Mesenchymal stem cell (in vitro differentiated cells and primary cell): Measurements from ENCODE around the gene RIMBP3C.
A peak's percentile ranks its signal among the peaks of the same experiment; 100 is the strongest.
"Not testable (repeated sequence)": the region's sequence is repeated elsewhere in the genome, so short reads cannot be mapped to it uniquely, and the experiment has no call there.

Experiments
- DNase-seq: peaks from one replicate; pipeline ENCODE4 v3.0.0-alpha.2; 2013
- H2AFZ ChIP-seq: one replicate; pipeline ENCODE4 v1.6.1; 2013; ENCODE audit warnings: low read depth, mild to moderate bottlenecking, control low read depth, inconsistent platforms, low read length, moderate library complexity
- H2AK5ac ChIP-seq: 2 replicates; pipeline ENCODE4 v1.6.1; 2013; ENCODE audit warnings: low read length, moderate library complexity, mild to moderate bottlenecking, inconsistent platforms; ENCODE audit not compliant: severe bottlenecking
- H2BK120ac ChIP-seq: one replicate; pipeline ENCODE4 v1.6.1; 2013; ENCODE audit warnings: low read depth, mild to moderate bottlenecking, inconsistent platforms, low read length, moderate library complexity
- H2BK12ac ChIP-seq, 2 experiments: one replicate each; pipeline ENCODE4 v1.6.1; 2013; ENCODE audit warnings: inconsistent platforms in 2 of 2, low read length in 2 of 2, mild to moderate bottlenecking in 2 of 2, moderate library complexity in 2 of 2, control low read depth in 1 of 2
- H2BK15ac ChIP-seq: one replicate; pipeline ENCODE4 v1.6.1; 2013; ENCODE audit warnings: mild to moderate bottlenecking, low read depth, inconsistent platforms; ENCODE audit not compliant: poor library complexity, severe bottlenecking
- H2BK5ac ChIP-seq: 2 replicates; pipeline ENCODE4 v1.6.1; 2013; ENCODE audit warnings: low read depth, mild to moderate bottlenecking, low read length, control low read depth, inconsistent platforms; ENCODE audit not compliant: poor library complexity, severe bottlenecking
- H3K14ac ChIP-seq, 2 experiments: one replicate each; pipeline ENCODE4 v1.6.1; 2013; ENCODE audit warnings: inconsistent platforms in 2 of 2, low read length in 2 of 2, control low read depth in 1 of 2, mild to moderate bottlenecking in 1 of 2, moderate library complexity in 1 of 2
- H3K18ac ChIP-seq, 2 experiments: one replicate each; pipeline ENCODE4 v1.6.1; 2013; ENCODE audit warnings: inconsistent platforms in 2 of 2, low read length in 2 of 2, control low read depth in 1 of 2, low read depth in 1 of 2, mild to moderate bottlenecking in 1 of 2
- H3K23ac ChIP-seq, 2 experiments: one replicate each; pipeline ENCODE4 v1.6.1; 2013; ENCODE audit warnings: inconsistent platforms in 2 of 2, low read length in 2 of 2, mild to moderate bottlenecking in 2 of 2, moderate library complexity in 2 of 2, control low read depth in 1 of 2
- H3K27ac ChIP-seq: 2 replicates; pipeline ENCODE4 v1.5.1; 2013; ENCODE audit warnings: mild to moderate bottlenecking, moderate library complexity, low read length, control low read depth, inconsistent platforms; ENCODE audit not compliant: poor library complexity, severe bottlenecking
- H3K27me3 ChIP-seq, 2 experiments: 2 replicates each; pipeline versions ENCODE4 v1.6.1 to v1.7.0; 2013; ENCODE audit warnings: low read length in 2 of 2, mild to moderate bottlenecking in 2 of 2, moderate library complexity in 2 of 2, control low read depth in 1 of 2, inconsistent platforms in 1 of 2; ENCODE audit not compliant: control insufficient read depth in 1 of 2, insufficient read depth in 1 of 2
- H3K36me3 ChIP-seq, 2 experiments: 2 replicates each; pipeline versions ENCODE4 v1.6.1 to v1.7.0; 2013; ENCODE audit warnings: low read length in 2 of 2, control low read depth in 1 of 2, inconsistent platforms in 1 of 2, low read depth in 1 of 2, mild to moderate bottlenecking in 1 of 2; ENCODE audit not compliant: insufficient read depth in 2 of 2, control insufficient read depth in 1 of 2
- H3K4ac ChIP-seq, 2 experiments: one replicate each; pipeline ENCODE4 v1.6.1; 2013; ENCODE audit warnings: inconsistent platforms in 2 of 2, low read length in 2 of 2, mild to moderate bottlenecking in 2 of 2, moderate library complexity in 2 of 2, control low read depth in 1 of 2, low read depth in 1 of 2
- H3K4me1 ChIP-seq: 2 replicates; pipeline ENCODE4 v1.6.1; 2013; ENCODE audit warnings: low read depth, low read length, control low read depth; ENCODE audit not compliant: control insufficient read depth, insufficient read depth
- H3K4me2 ChIP-seq: 2 replicates; pipeline ENCODE4 v1.6.1; 2013; ENCODE audit warnings: low read length, mild to moderate bottlenecking, inconsistent platforms; ENCODE audit not compliant: poor library complexity, severe bottlenecking
- H3K4me3 ChIP-seq, 2 experiments: 2 replicates each; pipeline versions ENCODE4 v1.5.1 to v1.7.0; 2013; ENCODE audit warnings: low read length in 2 of 2, mild to moderate bottlenecking in 2 of 2, control low read depth in 1 of 2, low read depth in 1 of 2; ENCODE audit not compliant: insufficient read depth in 1 of 2
- H3K79me1 ChIP-seq: replicated peaks from 2 replicates; pipeline ENCODE4 v1.6.1; 2013; ENCODE audit warnings: mild to moderate bottlenecking, control low read depth, low read length, inconsistent platforms; ENCODE audit not compliant: poor library complexity, severe bottlenecking
- H3K9ac ChIP-seq: 2 replicates; pipeline ENCODE4 v1.7.0; 2013; ENCODE audit warnings: mild to moderate bottlenecking, low read length, moderate library complexity
- H3K9me3 ChIP-seq: 2 replicates; pipeline ENCODE4 v1.7.0; 2013; ENCODE audit warnings: mild to moderate bottlenecking, low read length; ENCODE audit not compliant: control insufficient read depth
- H4K8ac ChIP-seq: one replicate; pipeline ENCODE4 v1.6.1; 2013; ENCODE audit warnings: inconsistent platforms, mild to moderate bottlenecking, low read length, moderate library complexity
- H4K91ac ChIP-seq: one replicate; pipeline ENCODE4 v1.6.1; 2013; ENCODE audit warnings: mild to moderate bottlenecking, low read length, inconsistent platforms
- WGBS: methylation state at CpG from one replicate; pipeline ENCODE4 v1.1.7; 2013; ENCODE audit warnings: mixed read lengths; 5-methylcytosine and 5-hydroxymethylcytosine counted together

The RIMBP3C gene

GRCh38 chr22:21567456-21568346 is 16.4 kb upstream of the RIMBP3C start, which contains the start of gene UBE2L3:
UBE2L3 (plus strand) TSS chr22:21567714; CDS start chr22:21567745, 31 bp downstream.
- no peaks in the 10 kb centered on the region for H3K79me1 ChIP-seq
- peak within 1 kb of the TSS; percentile 95 for H4K8ac ChIP-seq
- H3K4ac ChIP-seq, result peak within 1 kb of the TSS; percentile 98
- peaks cover 12% of the 10 kb centered on the region for H3K4me1 ChIP-seq
- peak within 1 kb of the TSS; percentile 95 for H2BK5ac ChIP-seq
- no peaks in the 10 kb centered on the region for H3K27me3 ChIP-seq
- peaks cover 0 to 15% of the 10 kb centered on the region in 2 experiments for H3K36me3 ChIP-seq
- peak within 1 kb of the TSS; percentile 74 to 91 for H3K23ac ChIP-seq
- H3K4me3 ChIP-seq, result peak within 1 kb of the TSS; percentile 93 to 96
- WGBS, result under 1% methylated on average over 79 of the region's 85 CpGs
- H3K27ac ChIP-seq, result peak within 1 kb of the TSS; percentile 83
- no peaks in the 10 kb centered on the region for H3K9me3 ChIP-seq
- peak within 1 kb of the TSS; percentile 92 to 99 for H3K18ac ChIP-seq
- peak within 1 kb of the TSS; percentile 55 for H2BK15ac ChIP-seq
- peak within 1 kb of the TSS; percentile 67 for H2AK5ac ChIP-seq
- peak within 1 kb of the TSS; percentile 47 for H2AFZ ChIP-seq
- peak within 1 kb of the TSS; percentile 77 for H4K91ac ChIP-seq
- H3K4me2 ChIP-seq, result peak within 1 kb of the TSS; percentile 85
- peak; percentile 88 for DNase-seq
- peak within 1 kb of the TSS in 1 of 2 experiments; percentile 98 for H3K14ac ChIP-seq
- H3K9ac ChIP-seq, result peak within 1 kb of the TSS; percentile 100
- H2BK12ac ChIP-seq, result no peak within 1 kb of the TSS
- H2BK120ac ChIP-seq, result peak within 1 kb of the TSS; percentile 78

GRCh38 chr22:21564411-21564810 is 13.2 kb upstream of the RIMBP3C start:
- Histone ChIP-seq H2AFZ (no peak overlapping the region), H4K91ac (no peak overlapping the region), H4K8ac (no peak overlapping the region), H2BK120ac (no peak overlapping the region), H3K23ac (no peak overlapping the region), H3K14ac (no peak overlapping the region), H2AK5ac (no peak overlapping the region), H2BK5ac (no peak overlapping the region), H3K9me3 (no peaks in the 10 kb centered on the region), H3K18ac (no peak overlapping the region), H2BK15ac (no peak overlapping the region), H3K4me2 (no peak overlapping the region), H2BK12ac (no peak overlapping the region), H3K36me3 (peaks cover 0 to 2% of the 10 kb centered on the region in 2 experiments), H3K27me3 (no peaks in the 10 kb centered on the region), H3K4me1 (peaks cover 7% of the 10 kb centered on the region), H3K79me1 (no peaks in the 10 kb centered on the region), H3K27ac (no peak overlapping the region), H3K4ac (no peak overlapping the region), H3K4me3 (no peak overlapping the region), H3K9ac (no peak overlapping the region)
- WGBS, result 88% methylated on average over 6 of the region's 6 CpGs
- DNase-seq, result no peak

GRCh38 chr22:21563912-21564311 is 12.7 kb upstream of the RIMBP3C start:
- Histone ChIP-seq H2BK15ac (no peak overlapping the region), H3K36me3 (no peaks in the 10 kb centered on the region), H3K4me2 (no peak overlapping the region), H3K14ac (no peak overlapping the region), H2BK120ac (no peak overlapping the region), H4K91ac (no peak overlapping the region), H2BK5ac (no peak overlapping the region), H3K9ac (no peak overlapping the region), H4K8ac (no peak overlapping the region), H3K27me3 (no peaks in the 10 kb centered on the region), H3K18ac (no peak overlapping the region), H3K9me3 (no peaks in the 10 kb centered on the region), H3K27ac (no peak overlapping the region), H3K79me1 (no peaks in the 10 kb centered on the region), H3K4me1 (peaks cover 4% of the 10 kb centered on the region), H3K4me3 (no peak overlapping the region), H3K4ac (no peak overlapping the region), H2AK5ac (no peak overlapping the region), H2AFZ (no peak overlapping the region), H2BK12ac (no peak overlapping the region), H3K23ac (no peak overlapping the region)
- WGBS, result 99% methylated on average over 8 of the region's 8 CpGs
- DNase-seq, result no peak

- H3K9me3 ChIP-seq, H3K4me3 ChIP-seq, H2AFZ ChIP-seq, H3K4me2 ChIP-seq, H4K91ac ChIP-seq, H3K9ac ChIP-seq, H4K8ac ChIP-seq, H3K4me1 ChIP-seq, H3K4ac ChIP-seq, H3K18ac ChIP-seq, H3K14ac ChIP-seq, H2BK15ac ChIP-seq, H3K27me3 ChIP-seq, H3K27ac ChIP-seq, DNase-seq, H3K23ac ChIP-seq, H2BK120ac ChIP-seq, H2BK5ac ChIP-seq, H2BK12ac ChIP-seq, H3K79me1 ChIP-seq, H2AK5ac ChIP-seq, H3K36me3 ChIP-seq: not testable (repeated sequence)
- no CpG with 5 or more reads among the region's 3 CpGs for WGBS
These were observed 9.4 kb upstream of the RIMBP3C start for GRCh38 chr22:21560657-21561056.
